ENCODE measurements around the gene TACC2.

DNA sequence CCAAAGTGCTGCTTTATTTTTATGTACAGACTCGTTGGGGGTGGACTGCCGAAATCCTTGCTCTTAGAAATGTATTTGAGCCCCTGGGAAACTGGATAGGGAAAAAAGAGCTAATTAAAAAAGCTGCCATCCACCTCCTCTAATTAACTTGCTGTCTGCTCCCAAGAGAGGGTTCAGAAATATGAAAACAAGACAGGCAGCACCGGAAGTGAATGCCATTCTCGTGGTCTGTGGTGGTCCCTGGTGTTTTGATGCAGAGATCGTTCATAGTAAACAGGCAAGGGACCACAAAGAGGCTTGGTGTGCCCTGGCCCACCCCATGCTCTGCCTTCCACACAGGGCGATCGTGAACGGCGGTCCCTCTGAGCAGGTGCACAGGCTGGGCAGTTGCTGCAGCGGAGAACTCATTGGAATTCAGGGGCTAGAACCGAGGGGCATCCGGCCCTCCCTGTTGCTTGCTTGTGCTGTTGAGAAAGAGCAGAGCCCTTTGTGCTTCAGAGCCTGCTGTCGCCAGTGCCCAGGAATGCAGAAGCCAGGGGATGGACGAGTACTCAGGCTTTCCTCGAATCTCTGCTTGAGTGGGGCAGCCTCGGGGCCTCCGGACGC is 203.1 kb downstream of the TACC2 start:
- TF ChIP-seq, protein P1, sequence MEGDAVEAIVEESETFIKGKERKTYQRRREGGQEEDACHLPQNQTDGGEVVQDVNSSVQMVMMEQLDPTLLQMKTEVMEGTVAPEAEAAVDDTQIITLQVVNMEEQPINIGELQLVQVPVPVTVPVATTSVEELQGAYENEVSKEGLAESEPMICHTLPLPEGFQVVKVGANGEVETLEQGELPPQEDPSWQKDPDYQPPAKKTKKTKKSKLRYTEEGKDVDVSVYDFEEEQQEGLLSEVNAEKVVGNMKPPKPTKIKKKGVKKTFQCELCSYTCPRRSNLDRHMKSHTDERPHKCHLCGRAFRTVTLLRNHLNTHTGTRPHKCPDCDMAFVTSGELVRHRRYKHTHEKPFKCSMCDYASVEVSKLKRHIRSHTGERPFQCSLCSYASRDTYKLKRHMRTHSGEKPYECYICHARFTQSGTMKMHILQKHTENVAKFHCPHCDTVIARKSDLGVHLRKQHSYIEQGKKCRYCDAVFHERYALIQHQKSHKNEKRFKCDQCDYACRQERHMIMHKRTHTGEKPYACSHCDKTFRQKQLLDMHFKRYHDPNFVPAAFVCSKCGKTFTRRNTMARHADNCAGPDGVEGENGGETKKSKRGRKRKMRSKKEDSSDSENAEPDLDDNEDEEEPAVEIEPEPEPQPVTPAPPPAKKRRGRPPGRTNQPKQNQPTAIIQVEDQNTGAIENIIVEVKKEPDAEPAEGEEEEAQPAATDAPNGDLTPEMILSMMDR (IDR thresholded peaks at IDR 0.05), result no peak
- no peak for TF ChIP-seq EZH2 (IDR thresholded peaks at IDR 0.05)
